NOMO-1 treated with DMSO at 0.1 percent for 48 hours (cell line): ENCODE data around the gene HOOK2.
A peak's percentile ranks its signal among the peaks of the same experiment; 100 is the strongest.

Source experiments
- DNase-seq: peaks from one replicate; lab custom pipeline; 2025; ENCODE audit not compliant: unreplicated experiment; lab: John Stamatoyannopoulos, UW

Gene HOOK2

GRCh38 chr19:12794196-12794941 is 19.0 kb upstream of the HOOK2 start:
- DNase-seq: peak; percentile 35

- DNase-seq: peak; percentile 84
Measured at GRCh38 chr19:12793290-12794195, 18.2 kb upstream of the HOOK2 start.

GRCh38 chr19:12792853-12793289 is 17.5 kb upstream of the HOOK2 start:
- DNase-seq: no peak

GRCh38 chr19:12792051-12792852 is 16.9 kb upstream of the HOOK2 start:
- DNase-seq: peak; percentile 76

- peak; percentile 91 for DNase-seq
Measured at GRCh38 chr19:12791345-12792050, 16.1 kb upstream of the HOOK2 start, which contains the start of gene JUNB. JUNB (plus strand) TSS chr19:12791486; CDS start chr19:12791772, 286 bp downstream.

- peak; percentile 24 for DNase-seq
Measured at GRCh38 chr19:12790628-12791344, 15.4 kb upstream of the HOOK2 start.

GRCh38 chr19:12789904-12790619 is 14.7 kb upstream of the HOOK2 start:
- peak; percentile 96 for DNase-seq

- peak; percentile 36 for DNase-seq
Measured at GRCh38 chr19:12789098-12789903, 13.9 kb upstream of the HOOK2 start.

GRCh38 chr19:12788682-12789097 is 13.3 kb upstream of the HOOK2 start:
- peak; percentile 24 for DNase-seq

- no peak for DNase-seq
Measured at GRCh38 chr19:12788042-12788681, 12.8 kb upstream of the HOOK2 start.

- DNase-seq: no peak
Measured at GRCh38 chr19:12787458-12787857, 12.1 kb upstream of the HOOK2 start.

- DNase-seq: no peak
Measured at GRCh38 chr19:12786952-12787351, 11.6 kb upstream of the HOOK2 start.

GRCh38 chr19:12786141-12786870 is 11.0 kb upstream of the HOOK2 start:
- DNase-seq: peak; percentile 67

- peak; percentile 67 for DNase-seq
Measured at GRCh38 chr19:12785431-12786031, 10.2 kb upstream of the HOOK2 start.

GRCh38 chr19:12784871-12785430 is 9.6 kb upstream of the HOOK2 start:
- peak; percentile 9 for DNase-seq

- DNase-seq: no peak
Measured at GRCh38 chr19:12784394-12784870, 9.1 kb upstream of the HOOK2 start.
